ENCODE data around the gene CFAP97.

DNA sequence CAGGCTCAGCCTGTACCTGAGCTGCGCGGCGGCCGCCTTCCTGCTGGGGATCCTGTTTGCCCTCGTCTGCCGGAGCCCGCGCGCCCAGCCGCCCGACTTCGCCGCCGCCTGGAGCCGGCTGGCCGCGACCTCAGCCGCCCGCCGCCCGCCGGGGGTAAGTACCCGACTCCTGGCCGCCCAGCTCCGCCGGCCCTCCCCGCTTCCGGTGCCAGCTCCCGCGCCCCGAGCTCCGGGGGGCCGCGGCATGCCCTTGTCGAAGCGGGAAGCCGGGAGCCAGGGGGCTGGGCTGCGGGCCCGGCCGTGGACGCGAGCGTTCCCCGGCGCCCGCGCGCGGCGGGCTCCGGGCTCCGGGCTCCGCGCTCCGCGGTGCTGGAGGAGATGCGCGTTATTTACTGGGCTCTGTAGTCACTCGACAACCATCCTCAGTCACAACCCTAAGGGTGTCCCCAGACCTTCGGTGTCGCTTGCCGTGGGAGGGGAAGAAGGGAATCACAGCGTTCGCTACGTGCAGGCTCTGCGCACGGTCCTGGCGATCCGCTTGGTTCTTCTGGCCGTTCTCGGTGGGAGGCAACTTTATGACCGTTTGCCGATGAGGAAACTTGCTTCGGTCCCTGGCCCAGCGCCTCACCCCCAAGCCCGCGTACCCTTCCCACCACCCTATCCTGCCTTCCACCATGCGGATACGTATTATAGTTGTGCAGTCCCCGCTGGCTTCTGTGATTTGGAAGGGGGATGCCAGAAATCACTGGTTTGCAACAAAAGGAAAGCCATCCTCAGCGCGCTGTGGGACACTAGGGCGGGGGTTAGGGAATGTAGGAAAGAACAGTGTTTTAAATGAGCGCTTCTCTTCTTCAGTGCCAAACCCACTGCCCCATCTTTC is 6.5 kb upstream of the CFAP97 start:
- TF ChIP-seq, protein P1, sequence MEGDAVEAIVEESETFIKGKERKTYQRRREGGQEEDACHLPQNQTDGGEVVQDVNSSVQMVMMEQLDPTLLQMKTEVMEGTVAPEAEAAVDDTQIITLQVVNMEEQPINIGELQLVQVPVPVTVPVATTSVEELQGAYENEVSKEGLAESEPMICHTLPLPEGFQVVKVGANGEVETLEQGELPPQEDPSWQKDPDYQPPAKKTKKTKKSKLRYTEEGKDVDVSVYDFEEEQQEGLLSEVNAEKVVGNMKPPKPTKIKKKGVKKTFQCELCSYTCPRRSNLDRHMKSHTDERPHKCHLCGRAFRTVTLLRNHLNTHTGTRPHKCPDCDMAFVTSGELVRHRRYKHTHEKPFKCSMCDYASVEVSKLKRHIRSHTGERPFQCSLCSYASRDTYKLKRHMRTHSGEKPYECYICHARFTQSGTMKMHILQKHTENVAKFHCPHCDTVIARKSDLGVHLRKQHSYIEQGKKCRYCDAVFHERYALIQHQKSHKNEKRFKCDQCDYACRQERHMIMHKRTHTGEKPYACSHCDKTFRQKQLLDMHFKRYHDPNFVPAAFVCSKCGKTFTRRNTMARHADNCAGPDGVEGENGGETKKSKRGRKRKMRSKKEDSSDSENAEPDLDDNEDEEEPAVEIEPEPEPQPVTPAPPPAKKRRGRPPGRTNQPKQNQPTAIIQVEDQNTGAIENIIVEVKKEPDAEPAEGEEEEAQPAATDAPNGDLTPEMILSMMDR (IDR thresholded peaks at IDR 0.05 in 4 of 5, conservative IDR thresholded peaks at IDR 0.05 in 1 of 5): no peak
- peak in 1 of 2 donors; percentile 49 for TF ChIP-seq POLR2A (IDR thresholded peaks at IDR 0.05)
